NCI-H1417 treated with DMSO at 0.1 percent for 48 hours (cell line): ENCODE results near the gene VCX2.
"Not testable (repeated sequence)": the region's sequence is repeated elsewhere in the genome, so short reads cannot be mapped to it uniquely, and the experiment has no call there.

Experiments used
- DNase-seq: peaks from one replicate; lab custom pipeline; 2025; lab: John Stamatoyannopoulos, UW

The VCX2 gene

DNA sequence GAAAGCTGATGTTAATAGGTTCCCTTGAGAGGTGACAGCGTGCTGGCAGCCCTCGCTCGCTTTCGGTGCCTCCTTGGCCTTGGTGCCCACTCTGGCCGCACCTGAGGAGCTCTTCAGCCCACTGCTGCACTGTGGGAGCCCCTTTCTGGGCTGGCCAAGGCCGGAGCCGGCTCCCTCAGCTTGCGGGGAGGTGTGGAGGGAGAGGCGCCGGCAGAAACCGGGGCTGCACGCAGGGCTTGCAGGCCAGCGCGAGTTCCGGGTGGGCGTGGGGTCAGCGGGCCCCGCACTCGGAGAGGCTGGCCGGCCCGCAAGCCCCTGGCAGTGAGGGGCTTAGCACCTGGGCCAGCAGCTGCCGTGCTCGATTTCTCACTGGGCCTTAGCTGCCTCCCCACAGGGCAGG, 49.7 kb downstream of the VCX2 start:
- not testable (repeated sequence) for DNase-seq
